H9 (cell line): ENCODE results near the gene CYP2B6. TPM values are rescaled to one million over a fixed set of nuclear protein-coding genes. Genes with fewer than 3 reads are reported as not detected.
"Not testable (repeated sequence)": the region's sequence is repeated elsewhere in the genome, so short reads cannot be mapped to it uniquely, and the experiment has no call there.

Experiments
- DNase-seq: peaks from one replicate; pipeline ENCODE4 v3.0.0-alpha.2; 2017
- H2AFZ ChIP-seq: one replicate; pipeline ENCODE4 v1.6.1; 2013; ENCODE audit warnings: mild to moderate bottlenecking, low read length, control low read depth, moderate library complexity
- H2AK5ac ChIP-seq: 2 replicates; pipeline ENCODE4 v1.6.1; 2013; ENCODE audit warnings: low read length, control low read depth, mixed read lengths; ENCODE audit not compliant: insufficient read length
- H2BK120ac ChIP-seq: one replicate; pipeline ENCODE4 v1.6.1; 2013; ENCODE audit warnings: low read depth, mild to moderate bottlenecking, low read length, control low read depth, inconsistent platforms; ENCODE audit not compliant: poor library complexity, severe bottlenecking
- H2BK12ac ChIP-seq: 2 replicates; pipeline ENCODE4 v1.6.1; 2013; ENCODE audit warnings: low read length, control low read depth, mixed read lengths, low read depth; ENCODE audit not compliant: insufficient read length
- H2BK15ac ChIP-seq: 2 replicates; pipeline ENCODE4 v1.6.1; 2013; ENCODE audit warnings: low read depth, low read length, control low read depth
- H2BK20ac ChIP-seq: one replicate; pipeline ENCODE4 v1.6.1; 2013; ENCODE audit warnings: low read depth, mild to moderate bottlenecking, low read length, control low read depth, inconsistent platforms; ENCODE audit not compliant: poor library complexity, severe bottlenecking
- H2BK5ac ChIP-seq: 2 replicates; pipeline ENCODE4 v1.6.1; 2013; ENCODE audit warnings: low read length, control low read depth, mixed read lengths; ENCODE audit not compliant: insufficient read length
- H3K14ac ChIP-seq: 2 replicates; pipeline ENCODE4 v1.6.1; 2013; ENCODE audit warnings: low read length, control low read depth; ENCODE audit not compliant: insufficient read depth
- H3K18ac ChIP-seq: 2 replicates; pipeline ENCODE4 v1.6.1; 2013; ENCODE audit warnings: low read depth, mild to moderate bottlenecking, mixed read lengths, low read length, control low read depth; ENCODE audit not compliant: insufficient read length
- H3K23ac ChIP-seq: 2 replicates; pipeline ENCODE4 v1.6.1; 2013; ENCODE audit warnings: low read length, control low read depth, mixed read lengths, low read depth; ENCODE audit not compliant: insufficient read length
- H3K23me2 ChIP-seq: 2 replicates; pipeline ENCODE4 v1.6.1; 2013; ENCODE audit warnings: low read depth, mild to moderate bottlenecking, mixed read lengths, low read length, control low read depth; ENCODE audit not compliant: insufficient read length, poor library complexity, severe bottlenecking
- H3K27ac ChIP-seq: 2 replicates; pipeline ENCODE4 v1.5.1; 2013; ENCODE audit warnings: low read length, control low read depth, mixed read lengths, low read depth; ENCODE audit not compliant: insufficient read length
- H3K27me3 ChIP-seq: 2 replicates; pipeline ENCODE4 v1.6.1; 2013; ENCODE audit warnings: low read length, control low read depth, inconsistent platforms; ENCODE audit not compliant: insufficient read depth
- H3K4ac ChIP-seq: 2 replicates; pipeline ENCODE4 v1.6.1; 2013; ENCODE audit warnings: low read depth, mild to moderate bottlenecking, control low read depth, inconsistent platforms, low read length, moderate library complexity
- H3K4me1 ChIP-seq: 2 replicates; pipeline ENCODE4 v1.6.1; 2013; ENCODE audit warnings: low read length, control low read depth, inconsistent platforms; ENCODE audit not compliant: insufficient read depth
- H3K4me2 ChIP-seq: 2 replicates; pipeline ENCODE4 v1.6.1; 2013; ENCODE audit warnings: low read length, control low read depth, mixed read lengths; ENCODE audit not compliant: insufficient read length, insufficient read depth
- H3K56ac ChIP-seq: 2 replicates; pipeline ENCODE4 v1.6.1; 2013; ENCODE audit warnings: low read depth, mild to moderate bottlenecking, mixed read lengths, low read length, control low read depth; ENCODE audit not compliant: insufficient read length
- H3K79me1 ChIP-seq: 2 replicates; pipeline ENCODE4 v1.6.1; 2013; ENCODE audit warnings: low read depth, mild to moderate bottlenecking, moderate library complexity, low read length, control low read depth, inconsistent platforms; ENCODE audit not compliant: insufficient read depth, poor library complexity, severe bottlenecking
- H3K79me2 ChIP-seq: 2 replicates; pipeline ENCODE4 v1.6.1; 2013; ENCODE audit warnings: low read length, control low read depth, inconsistent platforms; ENCODE audit not compliant: insufficient read depth
- H3K9ac ChIP-seq: 2 replicates; pipeline ENCODE4 v1.6.1; 2013; ENCODE audit warnings: low read length, control low read depth, mixed read lengths; ENCODE audit not compliant: insufficient read length; ENCODE audit errors: extremely low read depth
- H3K9me3 ChIP-seq: one replicate; pipeline ENCODE4 v1.6.1; 2013; ENCODE audit warnings: low read depth, low read length, inconsistent platforms; ENCODE audit not compliant: control insufficient read depth
- H3T11ph ChIP-seq: one replicate; pipeline ENCODE4 v1.6.1; 2013; ENCODE audit warnings: mild to moderate bottlenecking, low read length, control low read depth, inconsistent platforms
- H4K20me1 ChIP-seq: one replicate; pipeline ENCODE4 v1.6.1; 2013; ENCODE audit not compliant: control insufficient read depth, insufficient read length, insufficient read depth
- H4K5ac ChIP-seq: 2 replicates; pipeline ENCODE4 v1.6.1; 2013; ENCODE audit warnings: low read depth, mild to moderate bottlenecking, mixed read lengths, low read length, control low read depth; ENCODE audit not compliant: insufficient read length
- H4K8ac ChIP-seq: replicated peaks from 2 replicates; pipeline ENCODE4 v1.6.1; 2013; ENCODE audit warnings: low read length, control low read depth, mixed read lengths, low read depth; ENCODE audit not compliant: insufficient read length
- H4K91ac ChIP-seq: 2 replicates; pipeline ENCODE4 v1.6.1; 2013; ENCODE audit warnings: low read depth, mild to moderate bottlenecking, moderate library complexity, mixed read lengths, low read length, control low read depth; ENCODE audit not compliant: insufficient read length
- H3K27ac Mint-ChIP-seq, 3 experiments: 2 replicates in 2 of 3; 3 replicates in 1 of 3; pipeline ENCODE4 v1.8.0; 2020 to 2021; ENCODE audit warnings: mixed read lengths in 3 of 3, mild to moderate bottlenecking in 1 of 3, moderate library complexity in 1 of 3
- H3K27me3 Mint-ChIP-seq: 2 replicates; pipeline ENCODE4 v1.8.0; 2021; ENCODE audit warnings: low read depth, mild to moderate bottlenecking, moderate library complexity, mixed read lengths
- H3K36me3 Mint-ChIP-seq, 3 experiments: 2 replicates in 2 of 3; 3 replicates in 1 of 3; pipeline ENCODE4 v1.8.0; 2020 to 2021; ENCODE audit warnings: low read depth in 3 of 3, mixed read lengths in 3 of 3; ENCODE audit not compliant: insufficient read depth in 1 of 3
- H3K4me1 Mint-ChIP-seq, 2 experiments: 2 replicates each; pipeline ENCODE4 v1.8.0; 2020; ENCODE audit warnings: mixed read lengths in 2 of 2
- H3K4me3 Mint-ChIP-seq, 2 experiments: 2 replicates in 1 of 2; 3 replicates in 1 of 2; pipeline ENCODE4 v1.8.0; 2020 to 2021; ENCODE audit warnings: mild to moderate bottlenecking in 2 of 2, mixed read lengths in 2 of 2, moderate library complexity in 1 of 2
- H3K9me3 Mint-ChIP-seq, 2 experiments: 2 replicates in 1 of 2; 3 replicates in 1 of 2; pipeline ENCODE4 v1.8.0; 2020; ENCODE audit warnings: mild to moderate bottlenecking in 2 of 2, mixed read lengths in 2 of 2, moderate library complexity in 1 of 2
- WGBS: extraction: QIAGEN DNeasy Blood & Tissue Kit; methylation state at CpG from one replicate; pipeline ENCODE4 v1.1.7; 2013; ENCODE audit warnings: missing lambda C conversion rate, low lambda C conversion rate, mixed read lengths; ENCODE audit not compliant: insufficient read length; ENCODE audit errors: extremely low coverage; 5-methylcytosine and 5-hydroxymethylcytosine counted together
- total RNA-seq: library from RNA; stranded (reverse); gene quantifications from 2 replicates; pipeline ENCODE4 v1.2.1, GENCODE V29; 2021
- TF ChIP-seq, protein P1 (sequence below): fragments of 200-600 bp; sonication (generic); conservative IDR thresholded peaks from 3 replicates; pipeline ENCODE4 v1.8.0; 2021; ENCODE audit warnings: antibody characterized with exemption, mild to moderate bottlenecking

Gene CYP2B6
- total RNA-seq, 1 experiment from 2014 or later = 3.0 TPM

GRCh38 chr19:41039806-41040205 is 48.7 kb downstream of the CYP2B6 start:
- no peak overlapping the region for H4K5ac ChIP-seq
- no peaks in the 10 kb centered on the region for H3K27me3 ChIP-seq
- DNase-seq = no peak
- H3K4me3 Mint-ChIP-seq = no peak overlapping the region
- TF ChIP-seq, protein P1, sequence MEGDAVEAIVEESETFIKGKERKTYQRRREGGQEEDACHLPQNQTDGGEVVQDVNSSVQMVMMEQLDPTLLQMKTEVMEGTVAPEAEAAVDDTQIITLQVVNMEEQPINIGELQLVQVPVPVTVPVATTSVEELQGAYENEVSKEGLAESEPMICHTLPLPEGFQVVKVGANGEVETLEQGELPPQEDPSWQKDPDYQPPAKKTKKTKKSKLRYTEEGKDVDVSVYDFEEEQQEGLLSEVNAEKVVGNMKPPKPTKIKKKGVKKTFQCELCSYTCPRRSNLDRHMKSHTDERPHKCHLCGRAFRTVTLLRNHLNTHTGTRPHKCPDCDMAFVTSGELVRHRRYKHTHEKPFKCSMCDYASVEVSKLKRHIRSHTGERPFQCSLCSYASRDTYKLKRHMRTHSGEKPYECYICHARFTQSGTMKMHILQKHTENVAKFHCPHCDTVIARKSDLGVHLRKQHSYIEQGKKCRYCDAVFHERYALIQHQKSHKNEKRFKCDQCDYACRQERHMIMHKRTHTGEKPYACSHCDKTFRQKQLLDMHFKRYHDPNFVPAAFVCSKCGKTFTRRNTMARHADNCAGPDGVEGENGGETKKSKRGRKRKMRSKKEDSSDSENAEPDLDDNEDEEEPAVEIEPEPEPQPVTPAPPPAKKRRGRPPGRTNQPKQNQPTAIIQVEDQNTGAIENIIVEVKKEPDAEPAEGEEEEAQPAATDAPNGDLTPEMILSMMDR = no peak
- no peak overlapping the region for H2BK15ac ChIP-seq
- no peak overlapping the region for H2BK5ac ChIP-seq
- H3K23me2 ChIP-seq = no peaks in the 10 kb centered on the region
- H3K4ac ChIP-seq = no peak overlapping the region
- peaks cover 3 to 7% (median 6%) of the 10 kb centered on the region in 3 experiments; a peak in 4 of 7 replicates for H3K36me3 Mint-ChIP-seq
- no peak overlapping the region for H2BK120ac ChIP-seq
- H3K27me3 Mint-ChIP-seq = peaks cover 6% of the 10 kb centered on the region
- no peaks in the 10 kb centered on the region for H3K79me2 ChIP-seq
- no peak overlapping the region for H3K27ac Mint-ChIP-seq
- no peak overlapping the region for H4K91ac ChIP-seq
- H2AFZ ChIP-seq = no peak overlapping the region
- H3K4me1 ChIP-seq = no peaks in the 10 kb centered on the region
- H3K4me2 ChIP-seq = no peak overlapping the region
- H3K27ac ChIP-seq = no peak overlapping the region
- H4K20me1 ChIP-seq = no peaks in the 10 kb centered on the region
- H2BK20ac ChIP-seq = no peak overlapping the region
- H3K23ac ChIP-seq = no peak overlapping the region
- H4K8ac ChIP-seq = no peak overlapping the region
- H2BK12ac ChIP-seq = no peak overlapping the region
- no peak overlapping the region for H2AK5ac ChIP-seq
- H3K9me3 Mint-ChIP-seq = peaks cover 14 to 17% of the 10 kb centered on the region in 2 experiments
- H3T11ph ChIP-seq = no peak overlapping the region
- H3K56ac ChIP-seq = no peak overlapping the region
- WGBS = no CpG with 5 or more reads among the region's 1 CpG
- no peaks in the 10 kb centered on the region for H3K79me1 ChIP-seq
- H3K9ac ChIP-seq = no peak overlapping the region
- H3K14ac ChIP-seq = no peak overlapping the region
- no peaks in the 10 kb centered on the region for H3K9me3 ChIP-seq
- H3K18ac ChIP-seq = no peak overlapping the region
- no peaks in the 10 kb centered on the region for H3K4me1 Mint-ChIP-seq

DNA sequence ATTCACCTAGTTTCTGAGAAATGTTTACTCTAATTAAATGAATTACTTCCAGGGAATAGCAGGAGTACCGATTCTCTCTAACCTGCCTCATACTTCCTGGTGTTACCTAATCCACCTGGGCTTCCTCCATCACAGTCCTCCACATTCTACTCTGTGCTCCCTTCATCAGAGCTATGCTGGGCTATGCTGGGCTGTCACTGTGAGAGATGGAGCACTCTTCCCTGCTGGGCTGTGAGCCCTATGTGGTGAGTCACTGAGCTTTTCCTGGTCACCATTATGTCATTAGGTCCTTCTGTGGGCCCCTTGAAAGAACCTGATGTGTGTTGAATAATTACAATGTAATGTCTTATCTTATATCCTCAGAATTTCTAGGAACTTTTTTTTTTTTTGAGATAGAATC is 54.0 kb downstream of the CYP2B6 start:
- not testable (repeated sequence) for H3K23me2 ChIP-seq, H2BK20ac ChIP-seq, H3K23ac ChIP-seq, H3K14ac ChIP-seq, H2BK15ac ChIP-seq, H3K27me3 Mint-ChIP-seq, H3K27ac Mint-ChIP-seq, H2BK120ac ChIP-seq, H2BK5ac ChIP-seq, H3K18ac ChIP-seq, H4K5ac ChIP-seq, H4K91ac ChIP-seq, H4K8ac ChIP-seq, H3K9me3 Mint-ChIP-seq, H3K4me1 ChIP-seq, H3K36me3 Mint-ChIP-seq, H3K27ac ChIP-seq, H2AFZ ChIP-seq, DNase-seq, H3K4ac ChIP-seq, H4K20me1 ChIP-seq, H3K9ac ChIP-seq, H3K27me3 ChIP-seq, H3K79me2 ChIP-seq, H3K56ac ChIP-seq, H3K79me1 ChIP-seq, H2AK5ac ChIP-seq, H3K4me3 Mint-ChIP-seq, H3T11ph ChIP-seq, H3K4me2 ChIP-seq, H2BK12ac ChIP-seq, H3K9me3 ChIP-seq
- no CpG with 5 or more reads among the region's 1 CpG for WGBS
- peaks cover 5 to 10% of the 10 kb centered on the region in 2 experiments for H3K4me1 Mint-ChIP-seq
